GM12891 (cell line): ENCODE measurements around the gene LEMD3.

ENCODE experiments used
- PAX5 ChIP-seq: IDR thresholded peaks from 2 replicates; pipeline ENCODE4 v1.6.1; 2011; ENCODE audit warnings: low read length, moderate library complexity, mild to moderate bottlenecking; ENCODE audit not compliant: insufficient read depth, severe bottlenecking
- POLR2A ChIP-seq: IDR thresholded peaks from 2 replicates; pipeline ENCODE4 v1.6.1; 2011; ENCODE audit warnings: low read depth, low read length, control low read depth
- POLR2AphosphoS5 ChIP-seq: IDR thresholded peaks from 2 replicates; pipeline ENCODE4 v1.6.1; 2011; ENCODE audit warnings: low read depth, low read length, control low read depth
- POU2F2 ChIP-seq: IDR thresholded peaks from 2 replicates; pipeline ENCODE4 v1.6.1; 2011; ENCODE audit warnings: low read depth, mild to moderate bottlenecking, control low read depth, low read length, moderate library complexity

GRCh38 chr12:65278576-65279368, 109.4 kb downstream of the LEMD3 start, which contains the start of gene MSRB3:
- TF ChIP-seq POLR2A, result no peak
- no peak for TF ChIP-seq POLR2AphosphoS5
- no peak for TF ChIP-seq PAX5
- no peak for TF ChIP-seq POU2F2
